Naive thymus-derived CD4-positive, alpha-beta T cell (primary cell): ENCODE results near the gene PTPN4. TPM values are rescaled to one million over a fixed set of nuclear protein-coding genes. Genes with fewer than 3 reads are reported as not detected.

ENCODE experiments used
- ATAC-seq: fragments of 150-1000 bp; cut with Tn5 transposase; 2 replicates; pipeline ENCODE4 v1.10.0; 2021; ENCODE audit warnings: mild to moderate bottlenecking, moderate library complexity
- CTCF ChIA-PET: fragments of 350-600 bp; sonication (Branson Sonifier 250); formaldehyde crosslinking; loops from one replicate; lab custom pipeline; 2021; ENCODE audit warnings: antibody characterized with exemption; lab: Charles Lee
- POLR2A ChIA-PET: fragments of 350-600 bp; sonication (Branson Sonifier 250); formaldehyde crosslinking; loops from one replicate; lab custom pipeline; 2021; ENCODE audit warnings: antibody characterized with exemption, inconsistent platforms; lab: Charles Lee
- DNase-seq, 9 donors: peaks; one replicate each; pipeline versions ENCODE4 v3.0.0 to v3.0.0-alpha.2; 2020 to 2022; ENCODE audit warnings: mixed read lengths in 1 of 9
- H3K27ac ChIP-seq: one replicate; pipeline ENCODE4 v1.7.0; 2013; ENCODE audit warnings: mild to moderate bottlenecking, low read depth, low read length, moderate library complexity
- H3K27me3 ChIP-seq, 2 donors: one replicate each; pipeline ENCODE4 v1.7.0; 2013; ENCODE audit warnings: low read length in 2 of 2, mild to moderate bottlenecking in 2 of 2, moderate library complexity in 2 of 2; ENCODE audit not compliant: control insufficient read depth in 2 of 2, insufficient read depth in 2 of 2
- H3K36me3 ChIP-seq, 3 experiments: 1 replicate in 2 of 3; 2 replicates in 1 of 3; pipeline ENCODE4 v1.7.0; 2013; ENCODE audit warnings: low read length in 3 of 3, mild to moderate bottlenecking in 3 of 3, moderate library complexity in 1 of 3; ENCODE audit not compliant: insufficient read depth in 3 of 3, control insufficient read depth in 2 of 3
- H3K4me1 ChIP-seq, 2 donors: one replicate each; pipeline ENCODE4 v1.7.0; 2013; ENCODE audit warnings: low read length in 2 of 2, mild to moderate bottlenecking in 2 of 2, moderate library complexity in 1 of 2; ENCODE audit not compliant: control insufficient read depth in 2 of 2, insufficient read depth in 2 of 2
- H3K4me3 ChIP-seq: 2 replicates; pipeline ENCODE4 v1.7.0; 2013; ENCODE audit warnings: mild to moderate bottlenecking, low read length
- H3K9me3 ChIP-seq, 3 experiments: 1 replicate in 2 of 3; 2 replicates in 1 of 3; pipeline ENCODE4 v1.7.0; 2013; ENCODE audit warnings: low read length in 3 of 3; ENCODE audit not compliant: control insufficient read depth in 2 of 3
- H3K27ac Mint-ChIP-seq, 9 donors: one replicate each; pipeline ENCODE4 v1.8.0; 2020 to 2022; ENCODE audit warnings: mixed read lengths in 9 of 9, mild to moderate bottlenecking in 8 of 9, moderate library complexity in 5 of 9, inconsistent platforms in 2 of 9
- H3K27me3 Mint-ChIP-seq, 5 donors: one replicate each; pipeline ENCODE4 v1.8.0; 2021 to 2022; ENCODE audit warnings: mixed read lengths in 5 of 5, mild to moderate bottlenecking in 1 of 5
- H3K36me3 Mint-ChIP-seq, 5 donors: one replicate each; pipeline ENCODE4 v1.8.0; 2020 to 2022; ENCODE audit warnings: mixed read lengths in 5 of 5, mild to moderate bottlenecking in 3 of 5, inconsistent platforms in 1 of 5
- H3K4me1 Mint-ChIP-seq, 7 donors: one replicate each; pipeline ENCODE4 v1.8.0; 2020 to 2022; ENCODE audit warnings: mixed read lengths in 7 of 7, mild to moderate bottlenecking in 3 of 7, inconsistent platforms in 1 of 7
- H3K4me3 Mint-ChIP-seq, 10 donors: one replicate each; pipeline ENCODE4 v1.8.0; 2020 to 2022; ENCODE audit warnings: mild to moderate bottlenecking in 10 of 10, mixed read lengths in 10 of 10, moderate library complexity in 6 of 10, inconsistent platforms in 2 of 10
- H3K9me3 Mint-ChIP-seq, 11 donors: one replicate each; pipeline ENCODE4 v1.8.0; 2020 to 2022; ENCODE audit warnings: mixed read lengths in 11 of 11, mild to moderate bottlenecking in 4 of 11, inconsistent platforms in 1 of 11, moderate library complexity in 1 of 11
- intact Hi-C, 2 donors: fragments of 100-400 bp; cut with micrococcal nuclease; formaldehyde crosslinking; loops; one replicate each; pipeline ENCODE4 v1.15.1; 2023
- polyA plus RNA-seq, 2 donors: library from polyadenylated mRNA; unstranded; fragments of 300-500 nt; fragmentation: Illumina TruSeq; gene quantifications; one replicate each; pipeline ENCODE4 v1.2.3, GENCODE V29; 2021
- total RNA-seq, 6 experiments: library from RNA in 5 of 6; stranded (reverse) in 5 of 6; gene quantifications; 1 replicate in 5 of 6; 2 replicates in 1 of 6; pipeline ENCODE4 v1.2.3 and lab custom pipeline; 2021 to 2026

The PTPN4 gene
- total and polyA plus RNA-seq, 7 experiments from 2014 or later: 48.9 to 122 (median 76.7) TPM

DNA sequence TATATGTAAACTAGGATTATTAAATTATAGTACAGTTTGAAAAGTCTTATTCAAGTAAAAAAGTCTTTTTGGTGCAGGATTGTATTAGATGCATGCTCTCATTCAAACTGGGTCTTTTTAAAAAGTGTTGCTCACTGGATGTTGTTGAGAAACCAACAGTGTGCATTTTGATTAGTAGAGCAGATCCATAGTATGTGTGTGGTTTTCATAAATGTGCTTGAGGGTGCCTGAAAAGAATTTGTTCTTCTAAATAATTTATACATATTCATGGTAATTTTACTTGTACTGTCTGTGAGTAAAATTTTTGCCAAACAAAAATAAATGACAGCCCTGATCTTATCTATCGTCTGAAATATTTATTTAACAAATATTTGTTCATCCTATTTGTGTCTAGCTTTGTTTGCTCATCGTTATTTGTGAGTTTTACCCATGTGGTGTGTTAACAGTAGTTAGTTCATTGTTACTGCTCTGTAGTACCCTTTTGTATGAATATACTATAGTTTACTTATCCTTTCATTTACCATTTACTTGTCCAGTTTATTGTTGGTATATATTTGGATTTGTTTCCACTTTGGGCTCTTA is 50.4 kb downstream of the PTPN4 start:
- POLR2A ChIA-PET: interaction anchor here (0.7 to 1.6 kb wide), 2 partner anchors 11 to 14 kb away, joined by 3 read pairs; no protein-coding TSS in a partner anchor
- CTCF ChIA-PET: no interaction called here
- H3K9me3 Mint-ChIP-seq: peaks cover 0 to 7% (median 0%) of the 10 kb centered on the region in 11 donors
- H3K4me3 Mint-ChIP-seq: no peak overlapping the region
- H3K36me3 ChIP-seq: peaks cover 0 to 17% (median 4%) of the 10 kb centered on the region in 3 experiments
- ATAC-seq (no peak), DNase-seq (no peak)
- peaks cover 0 to 81% (median 59%) of the 10 kb centered on the region in 7 donors for H3K4me1 Mint-ChIP-seq
- H3K9me3 ChIP-seq: no peaks in the 10 kb centered on the region
- H3K27ac Mint-ChIP-seq: peak overlapping the region in 3 of 9 donors; percentile 9 to 72 (median 15)
- peaks cover 5 to 49% (median 30%) of the 10 kb centered on the region in 5 donors for H3K36me3 Mint-ChIP-seq
- H3K27me3 ChIP-seq: no peaks in the 10 kb centered on the region
- no peak overlapping the region for H3K4me3 ChIP-seq
- H3K27me3 Mint-ChIP-seq: no peaks in the 10 kb centered on the region
- H3K4me1 ChIP-seq: no peaks in the 10 kb centered on the region
- intact Hi-C loops: loop anchor here in 1 of 2 donors (2.0 to 10.0 kb wide), 2 partner anchors 13 to 1785 kb away; no protein-coding TSS in a partner anchor
- no peak overlapping the region for H3K27ac ChIP-seq

DNA sequence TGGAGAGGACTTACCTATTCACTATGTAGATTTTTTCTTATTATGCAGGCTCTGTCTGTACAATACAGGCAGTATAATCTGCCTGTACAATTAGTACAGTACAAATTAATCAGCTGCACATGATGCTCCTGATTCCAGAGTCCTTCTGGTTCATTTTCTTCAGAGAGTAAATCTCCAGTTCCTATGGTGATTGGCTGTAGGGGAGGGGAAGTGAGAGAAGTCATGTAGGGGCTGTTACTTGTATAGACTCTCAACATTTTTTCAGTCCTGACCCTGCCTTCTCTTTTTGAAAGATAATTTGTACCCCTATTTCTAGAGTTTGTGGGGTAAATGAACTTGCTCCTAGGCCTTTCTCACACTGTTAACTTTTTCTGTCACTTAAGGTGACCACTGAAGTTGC is 54.5 kb downstream of the PTPN4 start:
- Histone ChIP-seq H3K27me3 (no peaks in the 10 kb centered on the region), H3K9me3 (no peaks in the 10 kb centered on the region), H3K27ac (no peak overlapping the region), H3K36me3 (peaks cover 0 to 17% (median 4%) of the 10 kb centered on the region in 3 experiments), H3K4me3 (no peak overlapping the region), H3K4me1 (no peaks in the 10 kb centered on the region)
- no peak overlapping the region for H3K4me3 Mint-ChIP-seq
- no peaks in the 10 kb centered on the region for H3K27me3 Mint-ChIP-seq
- CTCF ChIA-PET: interaction anchor here (0.6 kb wide), 1 partner anchor 10 kb away, joined by 3 read pairs; no protein-coding TSS in a partner anchor
- no peak for DNase-seq
- H3K36me3 Mint-ChIP-seq: peaks cover 6 to 63% (median 47%) of the 10 kb centered on the region in 5 donors
- peaks cover 5 to 69% (median 39%) of the 10 kb centered on the region in 7 donors for H3K4me1 Mint-ChIP-seq
- peak overlapping the region in 4 of 9 donors; percentile 28 to 72 (median 48) for H3K27ac Mint-ChIP-seq
- H3K9me3 Mint-ChIP-seq: peaks cover 0 to 23% (median 10%) of the 10 kb centered on the region in 11 donors
- ATAC-seq: no peak
- POLR2A ChIA-PET: interaction anchor here (0.5 kb wide), 1 partner anchor 59 kb away, joined by 3 read pairs; no protein-coding TSS in a partner anchor
- intact Hi-C loops: loop anchor here in 1 of 2 donors (10.0 kb wide), 1 partner anchor 1789 kb away; no protein-coding TSS in a partner anchor

DNA sequence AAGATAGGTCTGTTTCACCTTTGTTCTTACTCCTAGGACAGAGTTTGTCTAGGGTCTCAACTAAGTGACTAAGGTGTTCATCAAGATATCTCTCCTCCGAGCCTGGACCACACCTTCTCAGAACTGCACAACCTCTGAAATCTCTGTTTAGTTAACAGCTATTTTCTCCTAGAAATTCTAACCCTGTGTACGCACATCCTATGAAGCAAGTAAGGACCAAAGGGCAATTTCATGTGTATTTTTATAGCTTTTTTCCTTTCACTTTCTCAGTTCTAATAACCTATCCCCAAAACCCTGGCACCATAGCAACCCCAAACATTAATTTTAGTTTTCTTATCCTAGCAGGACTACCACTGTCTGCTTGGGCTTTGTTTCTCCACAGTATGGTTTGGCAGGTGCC is 59.1 kb downstream of the PTPN4 start:
- Mint-ChIP-seq H3K4me3 (no peak overlapping the region), H3K27me3 (no peaks in the 10 kb centered on the region), H3K36me3 (peaks cover 11 to 45% (median 39%) of the 10 kb centered on the region in 5 donors), H3K4me1 (peaks cover 14 to 76% (median 57%) of the 10 kb centered on the region in 7 donors), H3K27ac (peak overlapping the region in 7 of 9 donors; percentile 2 to 81 (median 48)), H3K9me3 (peaks cover 0 to 23% (median 10%) of the 10 kb centered on the region in 11 donors)
- DNase-seq (no peak), ATAC-seq (no peak)
- Histone ChIP-seq H3K27ac (no peak overlapping the region), H3K36me3 (peaks cover 0 to 4% (median 0%) of the 10 kb centered on the region in 3 experiments), H3K4me3 (no peak overlapping the region), H3K9me3 (no peaks in the 10 kb centered on the region), H3K27me3 (no peaks in the 10 kb centered on the region), H3K4me1 (peaks cover 0 to 5% of the 10 kb centered on the region in 2 donors)
- ChIA-PET CTCF (interaction anchor here (0.5 to 9.0 kb wide), 8 partner anchors 16 to 356 kb away, joined by 3 to 88 read pairs (median 3); no protein-coding TSS in a partner anchor), POLR2A (interaction anchor here (1.8 kb wide), 1 partner anchor 59 kb away, joined by 16 read pairs; the partner anchor contains the start of gene PTPN4)
- intact Hi-C loops: loop anchor here in 1 of 2 donors (10.0 kb wide), 1 partner anchor 1794 kb away; no protein-coding TSS in a partner anchor

DNA sequence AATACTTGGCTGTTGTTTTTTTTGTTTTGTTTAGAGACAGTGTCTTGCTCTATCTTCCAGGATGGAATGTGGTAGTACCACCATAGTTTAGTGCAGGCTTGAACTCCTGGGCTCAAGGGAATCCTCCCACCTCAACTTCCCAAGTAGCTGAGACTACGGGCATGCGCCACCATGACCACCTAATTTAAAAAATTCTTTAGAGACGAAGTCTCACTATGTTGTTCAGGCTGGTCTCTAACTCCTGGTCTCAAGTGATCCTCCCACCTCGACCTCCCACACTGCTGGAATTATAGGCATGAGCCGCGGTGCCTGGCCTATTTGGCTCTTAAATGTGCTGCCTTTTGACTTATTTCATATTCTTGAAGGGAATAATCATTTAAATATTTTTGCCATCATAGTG is 60.1 kb downstream of the PTPN4 start:
- ChIA-PET CTCF (interaction anchor here (1.7 to 9.0 kb wide), 2 partner anchors 65 to 355 kb away, joined by 6 to 88 read pairs; no protein-coding TSS in a partner anchor), POLR2A (interaction anchor here (1.8 kb wide), 1 partner anchor 60 kb away, joined by 16 read pairs; the partner anchor contains the start of gene PTPN4)
- peak overlapping the region in 6 of 9 donors; percentile 8 to 80 (median 34) for H3K27ac Mint-ChIP-seq
- H3K9me3 Mint-ChIP-seq: peaks cover 0 to 23% (median 10%) of the 10 kb centered on the region in 11 donors
- H3K4me1 Mint-ChIP-seq: peaks cover 16 to 72% (median 56%) of the 10 kb centered on the region in 7 donors
- peaks cover 0 to 5% of the 10 kb centered on the region in 2 donors for H3K4me1 ChIP-seq
- H3K9me3 ChIP-seq: no peaks in the 10 kb centered on the region
- H3K4me3 ChIP-seq: no peak overlapping the region
- H3K36me3 ChIP-seq: peaks cover 0 to 4% (median 0%) of the 10 kb centered on the region in 3 experiments
- H3K27ac ChIP-seq: no peak overlapping the region
- ATAC-seq (no peak), DNase-seq (no peak)
- H3K4me3 Mint-ChIP-seq: no peak overlapping the region
- H3K27me3 ChIP-seq: no peaks in the 10 kb centered on the region
- peaks cover 11 to 42% (median 39%) of the 10 kb centered on the region in 5 donors for H3K36me3 Mint-ChIP-seq
- H3K27me3 Mint-ChIP-seq: no peaks in the 10 kb centered on the region
- intact Hi-C loops: loop anchor here in 1 of 2 donors (5.0 to 10.0 kb wide), 2 partner anchors 492 to 1795 kb away; no protein-coding TSS in a partner anchor

DNA sequence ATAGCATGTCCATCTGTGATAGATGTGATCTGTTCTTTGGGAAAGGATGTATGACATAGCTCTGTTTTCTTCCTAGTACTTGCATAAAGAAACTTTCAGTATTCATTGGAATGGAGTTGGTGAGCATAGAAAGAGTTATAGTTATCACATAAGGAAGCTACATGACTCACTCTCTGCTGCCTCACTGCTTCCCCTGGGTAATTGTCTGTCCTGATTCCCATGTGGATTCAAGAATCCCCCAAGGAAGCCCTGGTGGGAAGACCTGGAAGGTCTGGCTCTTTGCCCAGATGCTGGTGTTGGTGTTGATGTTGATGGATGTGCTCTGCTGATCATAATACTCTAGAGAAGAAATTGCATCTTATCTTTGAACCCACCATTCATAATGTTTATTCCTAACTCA is 60.6 kb downstream of the PTPN4 start:
- Mint-ChIP-seq H3K27ac (peak overlapping the region in 7 of 9 donors; percentile 8 to 80 (median 51)), H3K4me3 (no peak overlapping the region), H3K4me1 (peaks cover 16 to 67% (median 51%) of the 10 kb centered on the region in 7 donors), H3K36me3 (peaks cover 11 to 42% (median 39%) of the 10 kb centered on the region in 5 donors), H3K27me3 (no peaks in the 10 kb centered on the region), H3K9me3 (peaks cover 0 to 23% (median 10%) of the 10 kb centered on the region in 11 donors)
- ATAC-seq: no peak
- H3K4me1 ChIP-seq: peaks cover 0 to 5% of the 10 kb centered on the region in 2 donors
- no peaks in the 10 kb centered on the region for H3K27me3 ChIP-seq
- H3K9me3 ChIP-seq: no peaks in the 10 kb centered on the region
- no peak for DNase-seq
- H3K36me3 ChIP-seq: peaks cover 0 to 4% (median 0%) of the 10 kb centered on the region in 3 experiments
- intact Hi-C loops: loop anchor here in 1 of 2 donors (5.0 kb wide), 1 partner anchor 492 kb away; no protein-coding TSS in a partner anchor
- CTCF ChIA-PET: interaction anchor here (0.5 to 9.0 kb wide), 4 partner anchors 10 to 69 kb away, joined by 3 to 88 read pairs (median 3); no protein-coding TSS in a partner anchor
- H3K4me3 ChIP-seq: no peak overlapping the region
- POLR2A ChIA-PET: no interaction called here
- no peak overlapping the region for H3K27ac ChIP-seq

DNA sequence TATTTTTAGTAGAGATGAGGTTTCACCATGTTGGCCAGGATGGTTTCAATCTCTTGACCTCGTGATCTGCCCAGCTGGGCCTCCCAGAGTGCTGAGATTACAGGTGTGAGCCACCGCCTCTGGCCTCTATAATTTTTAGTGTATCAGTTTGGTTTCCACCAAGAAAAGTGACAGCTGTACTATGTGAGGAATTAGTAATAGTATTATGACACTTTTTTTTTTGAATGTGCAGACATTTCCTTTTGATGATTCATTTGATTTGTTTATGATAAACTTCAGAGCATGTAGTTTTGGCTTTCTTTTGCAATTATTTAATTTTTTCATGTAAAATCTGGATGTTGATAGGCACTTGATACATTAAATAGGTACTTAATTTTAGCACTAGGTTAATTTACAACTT is 61.5 kb downstream of the PTPN4 start:
- no peak overlapping the region for H3K4me3 ChIP-seq
- no peaks in the 10 kb centered on the region for H3K27me3 ChIP-seq
- CTCF ChIA-PET: interaction anchor here (1.0 to 9.0 kb wide), 3 partner anchors 9 to 70 kb away, joined by 3 to 88 read pairs (median 3); no protein-coding TSS in a partner anchor
- intact Hi-C loops: loop anchor here in 1 of 2 donors (5.0 kb wide), 1 partner anchor 491 kb away; no protein-coding TSS in a partner anchor
- H3K4me1 ChIP-seq: peaks cover 0 to 5% of the 10 kb centered on the region in 2 donors
- Mint-ChIP-seq H3K4me3 (peak overlapping the region in 3 of 10 donors; percentile 17 to 39 (median 29)), H3K9me3 (peaks cover 0 to 19% (median 9%) of the 10 kb centered on the region in 11 donors), H3K36me3 (peaks cover 11 to 35% (median 35%) of the 10 kb centered on the region in 5 donors), H3K4me1 (peaks cover 21 to 71% (median 59%) of the 10 kb centered on the region in 7 donors), H3K27me3 (no peaks in the 10 kb centered on the region), H3K27ac (peak overlapping the region in 7 of 9 donors; percentile 38 to 81 (median 67))
- ATAC-seq (no peak), DNase-seq (no peak)
- no peaks in the 10 kb centered on the region for H3K9me3 ChIP-seq
- POLR2A ChIA-PET: interaction anchor here (1.0 kb wide), 1 partner anchor 11 kb away, joined by 3 read pairs; no protein-coding TSS in a partner anchor
- H3K36me3 ChIP-seq: peaks cover 0 to 4% (median 0%) of the 10 kb centered on the region in 3 experiments
- no peak overlapping the region for H3K27ac ChIP-seq
